IPS-18c (cell line): ENCODE data around the gene COL1A2.

ENCODE experiments used
- H3K4me3 ChIP-seq: 2 replicates; pipeline ENCODE4 v1.7.0; 2013; ENCODE audit warnings: low read depth, mild to moderate bottlenecking, low read length, moderate library complexity; ENCODE audit not compliant: insufficient read depth
- H3K9me3 ChIP-seq: one replicate; pipeline ENCODE4 v1.6.1; 2013; ENCODE audit warnings: mild to moderate bottlenecking, low read length, moderate library complexity; ENCODE audit not compliant: control insufficient read depth, insufficient read depth

Gene COL1A2

GRCh38 chr7:94375691-94376090 lies 19.0 kb upstream of the COL1A2 start:
- Histone ChIP-seq H3K4me3 (no peak overlapping the region), H3K9me3 (no peaks in the 10 kb centered on the region)

GRCh38 chr7:94376281-94376680 lies 18.4 kb upstream of the COL1A2 start:
- no peak overlapping the region for H3K4me3 ChIP-seq

GRCh38 chr7:94378356-94378755 lies 16.3 kb upstream of the COL1A2 start:
- Histone ChIP-seq H3K9me3 (no peaks in the 10 kb centered on the region), H3K4me3 (no peak overlapping the region)

More at GRCh38 chr7:94376281-94376680, 18.4 kb upstream of the COL1A2 start:
- H3K9me3 ChIP-seq = no peaks in the 10 kb centered on the region

- H3K4me3 ChIP-seq = no peak overlapping the region
- H3K9me3 ChIP-seq = no peaks in the 10 kb centered on the region
Observed at GRCh38 chr7:94380264-94380663, 14.4 kb upstream of the COL1A2 start.

GRCh38 chr7:94382132-94382531 lies 12.6 kb upstream of the COL1A2 start:
- Histone ChIP-seq H3K4me3 (no peak overlapping the region), H3K9me3 (no peaks in the 10 kb centered on the region)

GRCh38 chr7:94382746-94383145 lies 11.9 kb upstream of the COL1A2 start:
- no peaks in the 10 kb centered on the region for H3K9me3 ChIP-seq
- no peak overlapping the region for H3K4me3 ChIP-seq

- Histone ChIP-seq H3K9me3 (no peaks in the 10 kb centered on the region), H3K4me3 (no peak overlapping the region)
Observed at GRCh38 chr7:94384315-94384714, 10.4 kb upstream of the COL1A2 start.

GRCh38 chr7:94386416-94386815 lies 8.3 kb upstream of the COL1A2 start:
- Histone ChIP-seq H3K4me3 (no peak overlapping the region), H3K9me3 (no peaks in the 10 kb centered on the region)

- H3K9me3 ChIP-seq = no peaks in the 10 kb centered on the region
- no peak overlapping the region for H3K4me3 ChIP-seq
Observed at GRCh38 chr7:94388540-94388939, 6.2 kb upstream of the COL1A2 start.

GRCh38 chr7:94389381-94389780 lies 5.3 kb upstream of the COL1A2 start:
- no peak overlapping the region for H3K4me3 ChIP-seq
- no peaks in the 10 kb centered on the region for H3K9me3 ChIP-seq

GRCh38 chr7:94391726-94392392 lies 2.8 kb upstream of the COL1A2 start:
- no peaks in the 10 kb centered on the region for H3K9me3 ChIP-seq
- H3K4me3 ChIP-seq = no peak overlapping the region

GRCh38 chr7:94392393-94392786 lies 2.3 kb upstream of the COL1A2 start:
- Histone ChIP-seq H3K4me3 (no peak overlapping the region), H3K9me3 (no peaks in the 10 kb centered on the region)

- no peaks in the 10 kb centered on the region for H3K9me3 ChIP-seq
- peak overlapping the region; percentile 40 for H3K4me3 ChIP-seq
Observed at GRCh38 chr7:94393246-94394108, 1.2 kb upstream of the COL1A2 start.

- no peaks in the 10 kb centered on the region for H3K9me3 ChIP-seq
- H3K4me3 ChIP-seq = peak overlapping the region; percentile 47
Observed at GRCh38 chr7:94394109-94394436, 622 bp upstream of the COL1A2 start.

GRCh38 chr7:94395141-94396036 lies 694 bp downstream of the COL1A2 start:
- Histone ChIP-seq H3K9me3 (no peaks in the 10 kb centered on the region), H3K4me3 (peak overlapping the region; percentile 47)

GRCh38 chr7:94396037-94396431 lies 1.3 kb downstream of the COL1A2 start:
- no peaks in the 10 kb centered on the region for H3K9me3 ChIP-seq
- H3K4me3 ChIP-seq = no peak overlapping the region; the same call in 1 of the 2 replicates

GRCh38 chr7:94396596-94396995 lies 1.9 kb downstream of the COL1A2 start:
- no peak overlapping the region for H3K4me3 ChIP-seq
- H3K9me3 ChIP-seq = no peaks in the 10 kb centered on the region

GRCh38 chr7:94397722-94398121 lies 3.0 kb downstream of the COL1A2 start:
- no peak overlapping the region for H3K4me3 ChIP-seq
- H3K9me3 ChIP-seq = no peaks in the 10 kb centered on the region
